HG03520 (cell line): ENCODE measurements around the gene NCLN.
"Not testable (repeated sequence)": the region's sequence is repeated elsewhere in the genome, so short reads cannot be mapped to it uniquely, and the experiment has no call there.

Experiments used
- ATAC-seq: cut with Tn5 transposase; IDR thresholded peaks from one replicate; pipeline ENCODE4 v1.9.1; 2021; ENCODE audit warnings: mild to moderate bottlenecking, moderate library complexity; ENCODE audit not compliant: unreplicated experiment

NCLN gene

GRCh38 chr19:3196064-3196932 is 10.6 kb downstream of the NCLN start:
- ATAC-seq: no peak

- no peak for ATAC-seq
These were observed 11.1 kb downstream of the NCLN start for GRCh38 chr19:3196933-3197205.

- no peak for ATAC-seq
These were observed 13.4 kb downstream of the NCLN start for GRCh38 chr19:3198901-3199700.

GRCh38 chr19:3201072-3201700 is 15.5 kb downstream of the NCLN start:
- no peak for ATAC-seq

GRCh38 chr19:3201911-3202310 is 16.2 kb downstream of the NCLN start:
- no peak for ATAC-seq

- ATAC-seq: no peak
These were observed 16.6 kb downstream of the NCLN start for GRCh38 chr19:3202346-3202745.

GRCh38 chr19:3202895-3203294 is 17.2 kb downstream of the NCLN start:
- not testable (repeated sequence) for ATAC-seq

GRCh38 chr19:3203805-3204645 is 18.3 kb downstream of the NCLN start:
- no peak for ATAC-seq

- no peak for ATAC-seq
These were observed 19.0 kb downstream of the NCLN start for GRCh38 chr19:3204646-3205275.

- ATAC-seq: no peak
These were observed 20.7 kb downstream of the NCLN start for GRCh38 chr19:3206216-3206953.

GRCh38 chr19:3207461-3208242 is 21.9 kb downstream of the NCLN start:
- no peak for ATAC-seq

- ATAC-seq: no peak
These were observed 22.8 kb downstream of the NCLN start for GRCh38 chr19:3208317-3209207.

- ATAC-seq: no peak
These were observed 24.8 kb downstream of the NCLN start for GRCh38 chr19:3210347-3211017.

- ATAC-seq: no peak
These were observed 25.5 kb downstream of the NCLN start for GRCh38 chr19:3211191-3211590.

- no peak for ATAC-seq
These were observed 27.4 kb downstream of the NCLN start for GRCh38 chr19:3213159-3213558.

GRCh38 chr19:3216874-3217273 is 31.1 kb downstream of the NCLN start:
- no peak for ATAC-seq

- no peak for ATAC-seq
These were observed 34.8 kb downstream of the NCLN start for GRCh38 chr19:3220576-3220975.
